HepG2 (cell line): Measurements from ENCODE around the gene RASA3. TPM values are rescaled to one million over a fixed set of nuclear protein-coding genes. Genes with fewer than 3 reads are reported as not detected.

Experiments used
- ATAC-seq: fragments of 200-7000 bp; cut with Tn5 transposase; 3 replicates; pipeline ENCODE4 v1.9.1; 2020; ENCODE audit warnings: mild to moderate bottlenecking, moderate library complexity
- BruUV-seq: library from RNA; stranded (reverse); fragments of 400-500 nt; replicated peaks from 2 replicates; lab custom pipeline; 2021; lab: Mats Ljungman, UMichigan
- CTCF ChIA-PET: fragments of 300-600 bp; formaldehyde crosslinking; extraction: SDS; loops from one replicate; lab custom pipeline; 2021; ENCODE audit warnings: low total read pairs, inconsistent platforms, low intra/inter-chr PET ratio; lab: Yijun Ruan, JAX
- POLR2A ChIA-PET: fragments of 350-600 bp; sonication (Branson Sonifier 250); formaldehyde crosslinking; loops from one replicate; lab custom pipeline; 2020; ENCODE audit warnings: antibody characterized with exemption, inconsistent platforms; lab: Yijun Ruan, JAX
- DNase-seq: peaks from one replicate; pipeline ENCODE4 v3.0.0-alpha.2; 2015; ENCODE audit warnings: low spot score
- FAIRE-seq: peaks from 3 replicates; lab custom pipeline; 2011; peaks lifted over from hg19 to GRCh38; lab: Jason Lieb, UNC
- H2AFZ ChIP-seq: one replicate; pipeline ENCODE4 v1.6.1; 2011; ENCODE audit warnings: low read length, inconsistent platforms
- H3K27ac ChIP-seq: fragments of 300-600 bp; 3 replicates; pipeline ENCODE4 v1.8.0; 2011; ENCODE audit warnings: mixed run types, mild to moderate bottlenecking, mixed read lengths, low read length, inconsistent platforms; ENCODE audit not compliant: insufficient read depth; ENCODE audit errors: extremely low read length
- H3K27me3 ChIP-seq, 2 experiments: fragments of 200-600 bp in 1 of 2; 2 replicates in 1 of 2; 3 replicates in 1 of 2; pipeline versions ENCODE4 v1.6.0 to v1.8.0; 2011; ENCODE audit warnings: low read length in 2 of 2, mild to moderate bottlenecking in 2 of 2, moderate library complexity in 2 of 2, inconsistent platforms in 1 of 2; ENCODE audit not compliant: insufficient read depth in 2 of 2, control insufficient read depth in 1 of 2
- H3K36me3 ChIP-seq, 2 experiments: fragments of 200-600 bp in 1 of 2; replicated peaks in 1 of 2; 2 replicates in 1 of 2; 3 replicates in 1 of 2; pipeline versions ENCODE4 v1.5.1 to v1.8.0; 2011; ENCODE audit warnings: low read length in 2 of 2, inconsistent platforms in 1 of 2; ENCODE audit not compliant: insufficient read depth in 2 of 2, control insufficient read depth in 1 of 2
- H3K4me1 ChIP-seq: 2 replicates; pipeline ENCODE4 v1.5.1; 2012; ENCODE audit warnings: low read length, inconsistent platforms; ENCODE audit not compliant: insufficient read depth
- H3K4me2 ChIP-seq: 2 replicates; pipeline ENCODE4 v1.6.0; 2011; ENCODE audit warnings: low read depth, low read length, inconsistent platforms
- H3K4me3 ChIP-seq, 3 experiments: fragments of 200-600 bp in 1 of 3; sonication (generic), shearing (Covaris generic) in 1 of 3; replicated peaks in 1 of 3; 2 replicates each; pipeline ENCODE4 v1.5.1; 2011 to 2016; ENCODE audit warnings: low read length in 3 of 3, inconsistent platforms in 2 of 3, low read depth in 2 of 3, mild to moderate bottlenecking in 2 of 3, control low read depth in 1 of 3, mixed read lengths in 1 of 3; ENCODE audit not compliant: insufficient read depth in 1 of 3
- H3K79me2 ChIP-seq: one replicate; pipeline ENCODE4 v1.6.1; 2011; ENCODE audit warnings: low read length, inconsistent platforms; ENCODE audit not compliant: insufficient read depth
- H3K9ac ChIP-seq: 2 replicates; pipeline ENCODE4 v1.6.0; 2011; ENCODE audit warnings: mild to moderate bottlenecking, low read depth, low read length, inconsistent platforms; ENCODE audit not compliant: insufficient read depth
- H3K9me3 ChIP-seq: 2 replicates; pipeline ENCODE4 v1.5.1; 2012; ENCODE audit warnings: mild to moderate bottlenecking, low read length
- H4K20me1 ChIP-seq: 2 replicates; pipeline ENCODE4 v1.6.0; 2011; ENCODE audit warnings: inconsistent platforms, mild to moderate bottlenecking, low read length, moderate library complexity; ENCODE audit not compliant: insufficient read depth
- ATF1 ChIP-seq: IDR thresholded peaks from 2 replicates; pipeline ENCODE4 v1.6.1; 2016; ENCODE audit warnings: mild to moderate bottlenecking, control low read depth
- ETV5 ChIP-seq: IDR thresholded peaks from 2 replicates; pipeline ENCODE4 v1.6.1; 2018; ENCODE audit warnings: missing biosample characterization, missing genetic modification reagents, inconsistent platforms, borderline replicate concordance
- HNF4G ChIP-seq, 2 experiments: sonication (generic) in 1 of 2; formaldehyde crosslinking in 1 of 2; IDR thresholded peaks; 2 replicates each; pipeline versions ENCODE4 v1.4.0 to v1.6.1; 2011 to 2020; ENCODE audit warnings: borderline replicate concordance in 2 of 2, low read depth in 2 of 2, mild to moderate bottlenecking in 2 of 2, low read length in 1 of 2, missing genetic modification reagents in 1 of 2, moderate library complexity in 1 of 2
- KDM6A ChIP-seq: IDR thresholded peaks from 2 replicates; pipeline ENCODE4 v1.6.1; 2016; ENCODE audit warnings: low read depth
- NR2C2 ChIP-seq: sonication (generic); formaldehyde crosslinking; IDR thresholded peaks from 2 replicates; pipeline ENCODE4 v1.4.0; 2020; ENCODE audit warnings: missing genetic modification reagents, mild to moderate bottlenecking, moderate library complexity, borderline replicate concordance
- RBM39 ChIP-seq: fragments of 200-400 bp; formaldehyde crosslinking; IDR thresholded peaks from one replicate; pipeline ENCODE4 v1.6.1; 2018; ENCODE audit warnings: antibody characterized with exemption, mild to moderate bottlenecking, low read depth, low read length; ENCODE audit not compliant: poor library complexity, severe bottlenecking
- RFXANK ChIP-seq: IDR thresholded peaks from 2 replicates; pipeline ENCODE4 v1.6.1; 2016
- THAP11 ChIP-seq: IDR thresholded peaks from 2 replicates; pipeline ENCODE4 v1.6.1; 2016; ENCODE audit warnings: missing biosample characterization, missing genetic modification reagents
- ZBTB10 ChIP-seq: sonication (generic); formaldehyde crosslinking; IDR thresholded peaks from 2 replicates; pipeline ENCODE4 v1.4.0; 2020; ENCODE audit warnings: missing genetic modification reagents, borderline replicate concordance
- ZBTB8A ChIP-seq: sonication (generic); formaldehyde crosslinking; IDR thresholded peaks from 2 replicates; pipeline ENCODE4 v1.4.0; 2020; ENCODE audit warnings: mild to moderate bottlenecking, low read depth, missing genetic modification reagents, borderline replicate concordance
- ZFY ChIP-seq: sonication (generic); formaldehyde crosslinking; IDR thresholded peaks from 2 replicates; pipeline ENCODE4 v1.4.0; 2020; ENCODE audit warnings: missing genetic modification reagents
- ZNF326 ChIP-seq: sonication (generic); formaldehyde crosslinking; IDR thresholded peaks from 2 replicates; pipeline ENCODE4 v1.4.0; 2020; ENCODE audit warnings: missing genetic modification reagents, borderline replicate concordance
- ZNF383 ChIP-seq: sonication (generic); formaldehyde crosslinking; IDR thresholded peaks from 2 replicates; pipeline ENCODE4 v1.4.0; 2020; ENCODE audit warnings: missing genetic modification reagents, mild to moderate bottlenecking, borderline replicate concordance
- ZNF609 ChIP-seq: sonication (generic); formaldehyde crosslinking; IDR thresholded peaks from 2 replicates; pipeline ENCODE4 v1.4.0; 2020; ENCODE audit warnings: mild to moderate bottlenecking, missing genetic modification reagents, borderline replicate concordance
- WGBS: methylation state at CpG from one replicate; pipeline ENCODE4 v1.1.6; 2017; ENCODE audit warnings: low lambda C conversion rate; 5-methylcytosine and 5-hydroxymethylcytosine counted together
- in situ Hi-C: cut with HindIII; loops from 2 replicates; pipeline ENCODE4 v1.10.0; 2017; ENCODE audit warnings: low pct_unique_long_range_greater_than_20kb; ENCODE audit not compliant: extremely low pct_ligation_motif_present
- intact Hi-C: fragments of 100-400 bp; cut with micrococcal nuclease; formaldehyde crosslinking; loops from one replicate; pipeline ENCODE4 v1.10.0; 2022; ENCODE audit not compliant: unreplicated experiment
- polyA plus RNA-seq, 8 experiments: library from polyadenylated mRNA; depleted of rRNA in 3 of 8; stranded (reverse) in 7 of 8; unstranded in 1 of 8; fragments of >200 nt; fragmentation: Illumina TruSeq in 4 of 8; extraction: Trizol in 4 of 8; gene quantifications; 2 replicates each; pipeline versions ENCODE4 v1.2.1 to v1.2.3, GENCODE V29; 2011 to 2016; ENCODE audit warnings: low read depth in 4 of 8, missing spikeins in 1 of 8, mixed read lengths in 1 of 8; ENCODE audit not compliant: insufficient read depth in 1 of 8
- total RNA-seq, 5 experiments: library from RNA; depleted of rRNA; stranded (reverse); fragments of >200 nt; fragmentation: Illumina TruSeq; extraction: Trizol; gene quantifications; 2 replicates each; pipeline ENCODE4 v1.2.3, GENCODE V29; 2016; ENCODE audit warnings: low read depth in 1 of 5
- TF ChIP-seq, protein P1 (sequence below): IDR thresholded peaks from 2 replicates; pipeline ENCODE4 v1.6.1; 2018; ENCODE audit warnings: missing genetic modification reagents

RASA3 gene
- total and polyA plus RNA-seq, 2 of the 13 experiments (the other 11 are each of a cell fraction or from before 2014, with no cell fraction given), result 0.05 TPM; not detected in 1

GRCh38 chr13:113969973-113970611 is 162.3 kb downstream of the RASA3 start:
- 44% methylated on average over 13 of the region's 20 CpGs for WGBS
- FAIRE-seq, result no peak
- ChIA-PET POLR2A (no interaction called here), CTCF (no interaction called here)
- H3K27me3 ChIP-seq, result peaks cover 11 to 45% of the 10 kb centered on the region in 2 experiments
- H3K9me3 ChIP-seq, result peaks cover 11% of the 10 kb centered on the region
- BruUV-seq, result no TSS peak
- no peak overlapping the region for H3K4me3 ChIP-seq
- no peaks in the 10 kb centered on the region for H3K4me1 ChIP-seq
- no peaks in the 10 kb centered on the region for H3K36me3 ChIP-seq
- TF ChIP-seq RBM39 (no peak), ZBTB10 (no peak), NR2C2 (CRISPR knock-in tag) (no peak), ZNF383 (CRISPR knock-in tag) (no peak), ZFY (CRISPR knock-in tag) (no peak), HNF4G (IDR thresholded peaks at IDR 0.05; ENCODE audit: borderline replicate concordance, low read depth, low read length) (no peak), HNF4G (CRISPR knock-in tag; IDR thresholded peaks at IDR 0.05; ENCODE audit: borderline replicate concordance, low read depth) (no peak), ZBTB8A (no peak), KDM6A (CRISPR knock-in tag) (no peak), ETV5 (no peak), RFXANK (no peak), ZNF609 (CRISPR knock-in tag) (no peak), ZNF326 (no peak), ATF1 (no peak), THAP11 (CRISPR knock-in tag) (no peak)
- TF ChIP-seq, protein P1, sequence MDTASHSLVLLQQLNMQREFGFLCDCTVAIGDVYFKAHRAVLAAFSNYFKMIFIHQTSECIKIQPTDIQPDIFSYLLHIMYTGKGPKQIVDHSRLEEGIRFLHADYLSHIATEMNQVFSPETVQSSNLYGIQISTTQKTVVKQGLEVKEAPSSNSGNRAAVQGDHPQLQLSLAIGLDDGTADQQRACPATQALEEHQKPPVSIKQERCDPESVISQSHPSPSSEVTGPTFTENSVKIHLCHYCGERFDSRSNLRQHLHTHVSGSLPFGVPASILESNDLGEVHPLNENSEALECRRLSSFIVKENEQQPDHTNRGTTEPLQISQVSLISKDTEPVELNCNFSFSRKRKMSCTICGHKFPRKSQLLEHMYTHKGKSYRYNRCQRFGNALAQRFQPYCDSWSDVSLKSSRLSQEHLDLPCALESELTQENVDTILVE (CRISPR knock-in tag), result no peak
- H3K4me2 ChIP-seq, result no peak overlapping the region
- ATAC-seq, result no peak
- in situ Hi-C loops, result no loop called here
- no peak overlapping the region for H3K9ac ChIP-seq
- H2AFZ ChIP-seq, result no peak overlapping the region
- intact Hi-C loops, result no loop called here
- no peaks in the 10 kb centered on the region for H3K79me2 ChIP-seq
- no peak overlapping the region for H3K27ac ChIP-seq
- no peaks in the 10 kb centered on the region for H4K20me1 ChIP-seq
- DNase-seq, result no peak
